DND-41 (cell line): ENCODE measurements around the gene RIT2.

Experiments used
- ATAC-seq: fragments of 200-7000 bp; cut with Tn5 transposase; 3 replicates; pipeline ENCODE4 v1.9.1; 2021; ENCODE audit warnings: low read depth; ENCODE audit not compliant: insufficient read depth
- DNase-seq: peaks from one replicate; pipeline ENCODE4 v3.0.0-alpha.2; 2020
- H2AFZ ChIP-seq: 2 replicates; pipeline ENCODE4 v1.6.0; 2012; ENCODE audit warnings: low read depth, low read length
- H3K27ac ChIP-seq: 2 replicates; pipeline ENCODE4 v1.5.1; 2012; ENCODE audit warnings: low read length, inconsistent platforms
- H3K27me3 ChIP-seq: fragments of 200-600 bp; sonication (generic); 2 replicates; pipeline ENCODE4 v1.6.0; 2012; ENCODE audit warnings: low read length, mild to moderate bottlenecking, inconsistent platforms; ENCODE audit not compliant: insufficient read depth, poor library complexity
- H3K36me3 ChIP-seq: 2 replicates; pipeline ENCODE4 v1.5.1; 2012; ENCODE audit warnings: low read length, inconsistent platforms; ENCODE audit not compliant: insufficient read depth
- H3K4me1 ChIP-seq: 2 replicates; pipeline ENCODE4 v1.5.1; 2012; ENCODE audit warnings: mild to moderate bottlenecking, low read length; ENCODE audit not compliant: insufficient read depth
- H3K4me2 ChIP-seq: 2 replicates; pipeline ENCODE4 v1.6.0; 2012; ENCODE audit warnings: mild to moderate bottlenecking, moderate library complexity, low read length, inconsistent platforms; ENCODE audit not compliant: insufficient read depth
- H3K4me3 ChIP-seq, 2 experiments: fragments of 200-600 bp in 1 of 2; shearing (Covaris generic) in 1 of 2; 2 replicates each; pipeline ENCODE4 v1.5.1; 2012 to 2016; ENCODE audit warnings: inconsistent platforms in 2 of 2, low read length in 2 of 2, mild to moderate bottlenecking in 2 of 2, low read depth in 1 of 2, moderate library complexity in 1 of 2
- H3K79me2 ChIP-seq: 2 replicates; pipeline ENCODE4 v1.6.0; 2012; ENCODE audit warnings: low read length, inconsistent platforms; ENCODE audit not compliant: insufficient read depth
- H3K9ac ChIP-seq: 2 replicates; pipeline ENCODE4 v1.6.0; 2012; ENCODE audit warnings: low read depth, mild to moderate bottlenecking, inconsistent platforms, low read length, moderate library complexity
- H3K9me3 ChIP-seq: 2 replicates; pipeline ENCODE4 v1.5.1; 2012; ENCODE audit warnings: low read length, moderate library complexity, mild to moderate bottlenecking, inconsistent platforms; ENCODE audit not compliant: insufficient read depth, severe bottlenecking
- H4K20me1 ChIP-seq: 2 replicates; pipeline ENCODE4 v1.6.0; 2012; ENCODE audit warnings: low read length; ENCODE audit not compliant: insufficient read depth
- CTCF ChIP-seq: IDR thresholded peaks from 2 replicates; pipeline ENCODE4 v1.5.1; 2012; ENCODE audit warnings: borderline replicate concordance, low read length, moderate library complexity, mild to moderate bottlenecking; ENCODE audit not compliant: poor library complexity, severe bottlenecking; ENCODE audit errors: extremely low read depth
- EZH2 ChIP-seq: IDR thresholded peaks from 3 replicates; pipeline ENCODE4 v1.6.1; 2012; ENCODE audit warnings: borderline replicate concordance, low read depth, mild to moderate bottlenecking, moderate library complexity, low read length, inconsistent platforms; ENCODE audit not compliant: severe bottlenecking

Gene RIT2

GRCh38 chr18:42980426-42980825, 135.1 kb downstream of the RIT2 start:
- Histone ChIP-seq H3K27ac (no peak overlapping the region), H3K4me1 (no peaks in the 10 kb centered on the region), H3K4me3 (no peak overlapping the region), H3K27me3 (no peaks in the 10 kb centered on the region), H2AFZ (no peak overlapping the region), H3K9me3 (no peaks in the 10 kb centered on the region), H3K36me3 (no peaks in the 10 kb centered on the region), H3K4me2 (no peak overlapping the region), H4K20me1 (no peaks in the 10 kb centered on the region), H3K79me2 (no peaks in the 10 kb centered on the region), H3K9ac (no peak overlapping the region)
- DNase-seq (no peak), ATAC-seq (no peak)
- TF ChIP-seq CTCF (no peak), EZH2 (no peak)

GRCh38 chr18:42977982-42978637, 137.4 kb downstream of the RIT2 start:
- no peaks in the 10 kb centered on the region for H4K20me1 ChIP-seq
- no peaks in the 10 kb centered on the region for H3K4me1 ChIP-seq
- H3K9me3 ChIP-seq, result no peaks in the 10 kb centered on the region
- H2AFZ ChIP-seq, result no peak overlapping the region
- H3K9ac ChIP-seq, result no peak overlapping the region
- no peaks in the 10 kb centered on the region for H3K79me2 ChIP-seq
- TF ChIP-seq CTCF, result no peak
- TF ChIP-seq EZH2, result no peak
- H3K4me2 ChIP-seq, result no peak overlapping the region
- H3K4me3 ChIP-seq, result no peak overlapping the region
- H3K27ac ChIP-seq, result no peak overlapping the region
- no peaks in the 10 kb centered on the region for H3K36me3 ChIP-seq
- H3K27me3 ChIP-seq, result no peaks in the 10 kb centered on the region
- ATAC-seq (no peak), DNase-seq (no peak)

GRCh38 chr18:42976869-42977590, 138.5 kb downstream of the RIT2 start:
- no peak for DNase-seq
- no peaks in the 10 kb centered on the region for H3K79me2 ChIP-seq
- H2AFZ ChIP-seq, result no peak overlapping the region
- no peaks in the 10 kb centered on the region for H3K27me3 ChIP-seq
- no peak overlapping the region for H3K4me2 ChIP-seq
- no peaks in the 10 kb centered on the region for H4K20me1 ChIP-seq
- TF ChIP-seq CTCF (no peak), EZH2 (no peak)
- no peak overlapping the region for H3K9ac ChIP-seq
- no peaks in the 10 kb centered on the region for H3K9me3 ChIP-seq
- H3K4me3 ChIP-seq, result no peak overlapping the region
- H3K4me1 ChIP-seq, result no peaks in the 10 kb centered on the region
- no peak for ATAC-seq
- no peak overlapping the region for H3K27ac ChIP-seq
- H3K36me3 ChIP-seq, result no peaks in the 10 kb centered on the region
